ENCODE measurements around the gene ARID3C.
A peak's percentile ranks its signal among the peaks of the same experiment; 100 is the strongest.

Gene ARID3C, protein sequence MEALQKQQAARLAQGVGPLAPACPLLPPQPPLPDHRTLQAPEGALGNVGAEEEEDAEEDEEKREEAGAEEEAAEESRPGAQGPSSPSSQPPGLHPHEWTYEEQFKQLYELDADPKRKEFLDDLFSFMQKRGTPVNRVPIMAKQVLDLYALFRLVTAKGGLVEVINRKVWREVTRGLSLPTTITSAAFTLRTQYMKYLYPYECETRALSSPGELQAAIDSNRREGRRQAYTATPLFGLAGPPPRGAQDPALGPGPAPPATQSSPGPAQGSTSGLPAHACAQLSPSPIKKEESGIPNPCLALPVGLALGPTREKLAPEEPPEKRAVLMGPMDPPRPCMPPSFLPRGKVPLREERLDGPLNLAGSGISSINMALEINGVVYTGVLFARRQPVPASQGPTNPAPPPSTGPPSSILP

GRCh38 chr9:34628656-34629490 is at the start of gene ARID3C:
Gene ARID3C, minus strand, starts transcription at chr9:34629066. Its CDS starts 1,052 bp downstream, at chr9:34628014.
- no peak for DNase-seq

- no peak for DNase-seq
Measured at GRCh38 chr9:34675869-34676268, 47.0 kb upstream of the ARID3C start.

GRCh38 chr9:34675048-34675714 is 46.3 kb upstream of the ARID3C start:
- DNase-seq, result peak; percentile 74 to 81

GRCh38 chr9:34674440-34674839 is 45.6 kb upstream of the ARID3C start:
- no peak for DNase-seq

DNA sequence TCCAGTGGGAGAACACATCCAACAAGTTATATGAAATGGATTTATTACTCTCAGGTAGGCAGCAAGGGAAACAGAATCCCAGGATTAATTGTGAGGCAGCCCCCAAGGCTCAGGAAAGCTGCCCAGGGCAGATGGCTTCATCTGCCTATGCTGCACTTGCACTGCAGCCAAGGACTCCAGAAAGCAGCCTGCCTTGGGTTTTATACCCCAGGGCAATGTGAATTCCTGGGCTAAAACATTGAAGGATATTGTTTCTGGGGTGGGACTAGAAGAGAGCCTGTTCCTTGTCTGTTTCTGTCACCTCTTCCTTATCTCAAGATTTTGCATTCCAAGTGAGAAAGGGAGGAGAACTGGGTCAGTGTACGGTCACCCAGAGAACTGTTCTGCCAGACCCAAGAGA is 42.4 kb upstream of the ARID3C start:
- no peak for DNase-seq

- no peak for DNase-seq
Measured at GRCh38 chr9:34669809-34670562, 41.1 kb upstream of the ARID3C start.

DNA sequence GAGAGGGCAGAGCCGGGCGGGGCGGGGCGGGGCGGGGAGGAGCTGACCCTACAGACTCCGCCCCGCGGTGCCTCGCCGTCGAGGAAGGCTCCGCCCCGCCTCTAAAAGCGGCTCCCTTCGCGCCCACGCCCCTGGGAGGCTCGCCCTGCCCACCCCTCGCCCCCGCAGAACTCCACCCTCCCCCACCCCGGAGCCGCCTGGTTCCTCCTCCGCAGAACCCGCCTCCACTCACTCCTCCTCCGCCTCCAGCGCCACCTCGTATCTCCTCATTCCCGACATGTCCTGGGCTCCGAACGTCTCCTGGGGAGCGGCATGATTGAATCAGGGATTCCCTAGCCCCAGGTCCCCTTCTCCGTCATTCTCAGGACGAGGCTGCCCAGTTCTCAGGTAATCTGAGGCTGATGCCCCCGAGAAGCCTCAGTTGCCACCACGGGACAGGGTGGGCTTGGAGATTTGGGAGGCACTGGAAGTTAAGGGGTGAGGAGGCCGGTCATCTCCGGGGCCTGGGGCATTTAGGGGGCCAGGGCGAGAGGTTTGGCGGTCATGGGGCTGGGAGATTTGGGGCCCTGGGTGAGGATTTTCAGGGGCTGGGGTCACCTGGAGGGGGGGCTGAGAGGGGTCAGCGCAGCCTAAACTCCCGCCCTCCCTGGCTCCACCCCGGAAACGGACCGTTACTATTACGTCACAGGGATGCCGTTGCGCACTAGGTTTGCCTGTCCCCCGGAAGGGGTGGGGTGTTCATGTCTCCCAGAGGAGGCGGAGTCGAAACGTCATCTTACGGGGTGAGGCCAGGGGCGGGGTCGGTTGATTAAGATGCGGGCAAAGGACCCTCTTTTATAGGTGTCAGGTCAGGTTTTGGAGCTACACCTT is 36.8 kb upstream of the ARID3C start:
- DNase-seq, result peak; percentile 51 to 85

GRCh38 chr9:34665067-34665380 is 36.2 kb upstream of the ARID3C start:
- DNase-seq, result no peak

GRCh38 chr9:34664281-34665066 is 35.6 kb upstream of the ARID3C start:
- peak; percentile 9 to 18 for DNase-seq

DNA sequence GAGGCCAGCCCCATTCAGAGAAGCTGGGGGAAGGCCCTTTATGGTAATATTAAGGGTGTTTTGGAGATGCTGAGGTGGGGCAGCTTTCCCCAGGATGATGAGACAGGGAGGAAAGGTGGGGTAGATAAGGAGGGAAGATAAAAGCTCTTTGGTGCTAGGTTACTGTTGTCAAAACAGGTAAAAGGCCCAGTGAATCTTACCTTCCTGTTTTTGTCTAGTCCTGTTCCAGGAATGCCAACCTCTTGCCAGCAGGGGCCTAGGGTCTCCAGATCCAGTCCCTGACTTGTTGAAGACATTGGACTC is 34.4 kb upstream of the ARID3C start:
- DNase-seq, result no peak

DNA sequence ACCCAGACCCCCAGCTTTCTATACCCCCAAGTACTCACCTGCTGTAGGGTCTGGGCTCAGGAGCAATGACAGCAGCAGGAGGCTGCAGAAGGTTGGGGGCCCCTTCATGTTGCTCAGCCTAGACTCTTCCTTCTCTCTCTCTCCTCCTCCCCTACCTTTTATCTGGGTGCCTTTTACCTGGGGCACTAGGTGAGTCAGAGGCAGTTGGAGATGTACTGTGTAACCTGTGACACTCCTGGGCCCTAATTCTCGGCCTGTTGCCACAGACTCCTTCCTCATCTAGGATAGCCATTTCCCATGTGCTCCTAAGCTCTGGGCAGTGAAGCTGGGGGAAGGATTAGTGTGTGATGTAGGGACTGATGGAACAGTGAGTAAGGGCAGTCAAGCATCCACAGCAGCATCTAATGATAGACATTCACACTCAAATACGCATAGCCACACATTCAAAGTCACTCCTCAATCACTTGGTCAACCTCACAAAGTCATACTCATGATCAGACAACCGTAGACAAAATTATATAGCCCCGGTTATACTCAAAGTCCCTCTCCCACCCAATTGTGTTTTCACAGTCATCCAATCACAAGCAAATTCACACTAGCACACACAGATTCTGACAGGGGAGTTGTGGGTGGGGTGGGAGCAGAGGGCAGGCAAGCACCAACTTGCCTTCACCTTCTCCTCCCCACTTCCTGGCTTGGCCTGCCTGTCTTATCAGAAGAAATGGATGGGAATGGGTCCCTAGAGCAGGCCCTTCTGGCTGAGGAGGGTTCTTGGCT is 33.8 kb upstream of the ARID3C start, which contains the start of gene CCL27:
TSS of gene CCL27 (minus strand) at position 132 of the 777 bp plus-strand sequence. CDS start at position 108, 24 bp downstream.
- DNase-seq, result no peak

DNA sequence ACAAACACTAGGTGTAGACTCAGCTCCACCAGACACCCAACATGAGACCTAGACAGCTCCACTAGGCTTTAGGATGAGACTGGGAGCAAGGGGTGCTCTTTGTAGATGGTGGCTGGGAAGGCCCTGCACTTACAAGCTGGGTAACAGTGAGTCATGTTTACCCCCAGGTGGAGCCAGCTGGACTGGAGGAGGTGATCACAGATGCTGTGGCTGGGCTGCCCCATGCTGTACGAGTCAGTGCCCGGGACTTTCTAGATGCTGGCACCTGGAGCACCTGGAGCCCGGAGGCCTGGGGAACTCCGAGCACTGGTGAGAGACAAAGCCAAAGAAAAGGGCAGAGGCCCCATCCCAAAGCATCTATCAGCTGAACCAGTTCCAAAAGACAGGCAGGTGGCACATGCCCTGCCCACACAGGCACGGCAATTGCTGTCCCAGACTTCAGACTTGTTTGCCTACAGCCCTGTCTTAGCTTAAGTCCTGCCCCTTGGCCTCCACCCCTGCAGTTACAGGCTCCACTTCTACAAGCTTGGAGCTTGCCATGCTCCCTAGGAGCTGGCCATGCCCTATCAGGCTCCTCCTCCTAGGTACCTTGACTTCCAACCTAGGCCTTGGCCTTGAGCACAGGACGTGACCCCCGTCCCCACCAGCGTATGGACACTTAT is 30.9 kb upstream of the ARID3C start:
- no peak for DNase-seq

DNA sequence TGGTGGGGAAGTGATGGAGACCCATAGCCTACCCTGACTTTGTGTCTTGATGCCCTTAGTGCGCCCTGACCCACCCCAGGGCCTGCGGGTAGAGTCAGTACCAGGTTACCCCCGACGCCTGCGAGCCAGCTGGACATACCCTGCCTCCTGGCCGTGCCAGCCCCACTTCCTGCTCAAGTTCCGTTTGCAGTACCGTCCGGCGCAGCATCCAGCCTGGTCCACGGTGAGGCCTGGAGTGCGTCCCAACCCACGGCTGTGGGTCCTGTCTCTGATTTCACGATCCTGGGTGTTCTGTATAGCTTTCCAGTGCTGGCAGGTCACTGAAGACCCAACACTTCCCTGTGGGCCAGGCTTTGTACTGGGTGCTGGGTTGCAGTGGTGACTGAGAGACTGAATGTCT is 29.6 kb upstream of the ARID3C start:
- no peak for DNase-seq

DNA sequence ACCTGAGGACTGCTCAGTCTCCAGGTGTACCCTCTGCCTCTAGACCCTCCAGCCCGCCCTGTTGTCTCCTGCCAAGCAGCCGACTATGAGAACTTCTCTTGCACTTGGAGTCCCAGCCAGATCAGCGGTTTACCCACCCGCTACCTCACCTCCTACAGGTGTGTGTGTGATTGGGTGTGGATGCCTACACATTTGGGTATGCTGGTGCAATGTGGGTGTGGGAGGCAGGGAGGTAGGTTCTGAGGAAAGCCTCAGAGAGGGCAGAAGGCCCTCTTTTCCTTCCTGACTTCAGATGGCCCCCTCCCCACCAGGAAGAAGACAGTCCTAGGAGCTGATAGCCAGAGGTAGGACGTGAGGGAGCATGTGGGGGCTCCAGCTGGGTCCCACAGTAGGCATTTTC is 28.1 kb upstream of the ARID3C start:
- no peak for DNase-seq

- DNase-seq, result no peak
Measured at GRCh38 chr9:34655394-34655793, 26.5 kb upstream of the ARID3C start.

DNA sequence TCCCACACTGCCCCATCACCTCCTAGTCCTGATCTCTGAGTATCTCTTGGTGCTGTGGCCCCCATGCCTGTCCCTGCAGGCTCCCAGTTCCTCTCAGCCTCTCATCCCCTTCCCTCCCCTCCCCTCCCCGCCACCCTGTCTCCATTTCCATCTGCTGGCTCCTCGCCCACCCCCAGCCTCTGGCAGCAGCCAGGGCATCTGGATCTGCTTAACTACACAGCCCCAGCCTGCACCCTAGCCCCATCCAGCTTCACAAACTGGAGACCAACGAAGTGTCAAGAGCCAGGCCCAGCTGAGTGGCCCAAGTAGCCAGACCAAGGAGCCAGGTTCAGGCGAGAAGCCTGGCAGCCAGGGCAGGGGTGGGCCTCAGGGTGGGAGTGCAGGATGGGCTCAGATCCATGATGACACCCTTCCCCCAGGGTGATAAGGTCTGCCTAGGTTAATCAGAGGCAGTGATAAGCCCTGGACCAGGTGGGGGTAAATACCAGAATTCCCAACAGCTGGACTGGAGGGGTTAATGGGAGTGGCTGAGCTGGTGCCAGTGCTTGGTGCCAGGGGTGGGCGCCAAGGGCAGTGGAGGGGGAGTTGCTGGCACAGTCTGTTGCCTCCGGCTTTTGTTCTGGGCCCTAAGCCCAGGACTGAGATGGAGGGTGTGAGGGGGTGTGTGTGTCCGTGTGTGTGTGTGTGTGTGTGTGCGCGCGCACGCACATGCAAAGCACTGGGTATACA is 25.6 kb upstream of the ARID3C start:
- DNase-seq, result peak; percentile 82 to 96

- no peak for DNase-seq
Measured at GRCh38 chr9:34653151-34654072, 24.5 kb upstream of the ARID3C start.

DNA sequence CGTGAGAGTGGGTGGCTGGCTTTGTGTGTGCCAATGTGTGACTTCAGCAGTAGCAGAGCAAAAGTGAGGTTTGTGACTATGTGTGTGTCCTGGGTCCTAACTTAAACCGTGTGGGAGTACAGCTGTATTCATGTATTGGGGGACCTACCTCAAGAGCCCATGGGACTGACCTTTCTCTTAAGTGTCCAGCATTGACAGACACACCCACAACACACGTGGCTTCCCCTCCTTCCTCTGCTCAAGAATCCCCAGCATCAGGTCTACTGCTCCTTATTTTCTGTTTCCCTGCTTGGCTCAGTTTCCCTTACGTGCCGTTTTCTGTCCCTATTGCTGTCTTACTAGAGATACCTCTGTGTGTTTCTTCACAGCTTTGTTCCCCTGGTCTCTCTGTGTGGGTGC is 23.7 kb upstream of the ARID3C start:
- DNase-seq, result no peak

All from NCI-H446 (cell line).